ENCODE data around the gene FER.
"Not testable (repeated sequence)": the region's sequence is repeated elsewhere in the genome, so short reads cannot be mapped to it uniquely, and the experiment has no call there.

Gene FER

DNA sequence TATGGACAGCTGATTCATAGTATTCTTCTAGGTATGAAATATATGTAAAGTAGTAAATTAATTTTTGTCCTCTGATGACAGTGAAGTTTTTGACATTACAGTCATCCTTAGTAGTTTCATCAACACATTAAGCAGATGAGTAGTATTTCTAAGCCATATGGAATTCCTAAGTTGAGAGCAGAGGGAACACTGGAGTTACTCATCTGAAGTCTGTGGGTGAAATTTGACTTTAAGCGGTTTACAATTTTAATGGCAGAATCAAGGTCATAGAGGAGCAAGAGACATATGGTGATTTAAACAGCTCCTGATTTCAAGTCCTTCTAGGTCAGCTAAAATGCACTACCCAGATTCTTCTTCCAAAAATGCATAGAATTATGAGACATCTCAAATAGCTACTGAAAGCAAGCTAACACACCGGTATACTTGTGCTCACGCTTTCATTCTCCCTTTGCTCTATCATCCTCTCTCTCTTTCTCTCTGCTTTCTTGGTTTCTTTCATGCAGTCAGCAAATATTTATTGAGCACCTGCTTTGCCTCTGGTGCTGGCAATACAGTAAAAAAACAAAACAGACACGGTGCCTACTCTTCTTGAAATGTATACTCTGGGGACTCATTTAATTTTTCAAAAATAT, 235.9 kb downstream of the FER start:
- no peak for DNase-seq

- DNase-seq = no peak
Observed at GRCh38 chr5:108989761-108990392, 242.2 kb downstream of the FER start.

DNA sequence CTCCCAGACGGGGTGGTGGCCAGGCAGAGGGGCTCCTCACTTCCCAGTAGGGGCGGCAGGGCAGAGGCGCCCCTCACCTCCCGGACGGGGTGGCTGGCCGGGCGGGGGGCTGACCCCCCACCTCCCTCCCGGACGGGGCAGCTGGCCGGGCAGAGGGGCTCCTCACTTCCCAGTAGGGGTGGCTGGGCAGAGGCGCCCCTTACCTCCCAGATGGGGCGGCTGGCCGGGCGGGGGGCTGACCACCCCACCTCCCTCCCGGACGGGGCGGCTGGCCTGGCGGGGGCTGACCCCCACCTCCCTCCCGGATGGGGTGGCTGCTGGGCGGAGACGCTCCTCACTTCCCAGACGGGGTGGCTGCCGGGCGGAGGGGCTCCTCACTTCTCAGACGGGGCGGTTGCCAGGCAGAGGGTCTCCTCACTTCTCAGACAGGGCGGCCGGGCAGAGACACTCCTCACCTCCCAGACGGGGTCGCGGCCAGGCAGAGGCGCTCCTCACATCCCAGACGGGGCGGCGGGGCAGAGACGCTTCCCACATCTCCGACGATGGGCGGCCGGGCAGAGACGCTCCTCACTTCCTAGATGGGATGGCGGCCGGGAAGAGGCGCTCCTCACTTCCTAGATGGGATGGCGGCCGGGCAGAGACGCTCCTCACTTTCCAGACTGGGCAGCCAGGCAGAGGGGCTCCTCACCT, 244.8 kb downstream of the FER start:
- DNase-seq = not testable (repeated sequence)

- DNase-seq = not testable (repeated sequence)
Observed at GRCh38 chr5:108993440-108993839, 245.7 kb downstream of the FER start.

DNA sequence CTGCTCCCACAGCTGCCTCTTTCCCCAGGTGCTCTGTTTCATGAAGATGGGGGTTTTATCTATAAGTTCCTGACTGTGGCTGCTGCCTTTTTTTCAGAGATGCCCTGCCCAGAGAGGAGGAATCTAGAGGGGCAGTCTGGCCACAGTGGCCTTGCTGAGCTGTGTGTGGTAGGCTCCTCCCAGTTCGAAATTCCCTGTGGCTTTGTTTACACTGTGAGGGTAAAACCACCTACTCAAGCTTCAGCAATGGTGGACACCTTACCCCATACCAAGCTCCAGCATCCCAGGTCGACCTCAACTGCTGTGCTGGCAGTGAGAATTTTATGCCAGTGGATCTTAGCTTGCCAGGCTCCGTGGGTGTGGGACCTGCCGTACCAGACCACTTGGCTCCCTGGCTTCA, 250.0 kb downstream of the FER start:
- no peak for DNase-seq

- DNase-seq = no peak
Observed at GRCh38 chr5:108998216-108998615, 250.5 kb downstream of the FER start.

- no peak for DNase-seq
Observed at GRCh38 chr5:109003928-109004327, 256.2 kb downstream of the FER start.

GRCh38 chr5:109005297-109006009, 257.8 kb downstream of the FER start:
- no peak for DNase-seq

- no peak for DNase-seq
Observed at GRCh38 chr5:109006129-109006528, 258.4 kb downstream of the FER start.

DNA sequence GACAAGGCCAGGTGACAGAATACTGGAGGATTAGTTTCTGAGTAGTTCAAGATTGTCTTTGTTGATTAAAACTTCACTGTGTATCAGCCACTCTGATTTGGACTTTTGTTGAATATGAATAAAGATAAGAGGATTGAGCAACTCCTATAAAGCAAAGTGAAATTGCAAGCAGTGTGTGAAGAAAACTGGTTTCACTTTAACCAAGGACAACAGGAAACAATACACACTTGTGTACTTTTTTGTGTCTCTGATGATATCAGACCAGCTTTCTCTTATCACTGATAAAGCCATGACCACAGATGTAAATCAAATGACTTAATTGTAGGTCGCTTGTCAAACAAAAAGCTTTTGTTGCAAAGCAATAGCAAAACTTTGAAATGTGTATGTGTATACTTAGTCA, 268.6 kb downstream of the FER start:
- peak; percentile 12 for DNase-seq

GRCh38 chr5:109022056-109022455, 274.4 kb downstream of the FER start:
- DNase-seq = no peak

- not testable (repeated sequence) for DNase-seq
Observed at GRCh38 chr5:109025729-109026128, 278.0 kb downstream of the FER start.

- no peak for DNase-seq
Observed at GRCh38 chr5:109027983-109028607, 280.4 kb downstream of the FER start.

DNA sequence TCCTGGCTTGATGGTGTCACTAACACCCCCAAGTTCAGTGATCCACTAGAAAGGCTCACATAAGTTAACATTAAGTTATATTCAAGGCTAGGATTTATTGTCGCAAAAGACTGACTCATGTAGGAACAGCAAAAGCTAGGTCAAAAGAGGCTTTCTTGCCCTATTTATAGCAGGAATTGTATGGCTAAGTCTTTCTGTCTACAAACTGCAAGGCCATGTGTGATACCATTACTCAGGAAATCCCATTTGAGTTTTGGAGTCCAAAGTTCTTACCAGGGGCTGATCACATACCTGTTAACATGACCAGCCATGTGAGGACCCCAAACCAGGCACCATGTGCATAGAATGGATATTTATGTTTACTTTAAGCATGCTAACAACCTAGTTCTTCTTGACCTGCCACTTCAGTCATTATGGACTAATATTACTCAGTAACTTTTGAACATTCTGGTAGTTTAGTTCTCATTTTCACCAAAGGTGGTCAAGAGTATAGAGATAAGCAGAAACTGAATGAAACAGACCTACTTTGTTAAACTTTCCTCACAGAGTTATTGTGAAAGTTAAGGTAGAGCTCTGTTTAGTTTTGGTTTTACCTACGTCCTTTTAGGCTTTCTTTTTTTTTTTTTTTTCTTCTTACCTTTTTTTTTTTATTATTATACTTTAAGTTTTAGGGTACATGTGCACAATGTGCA, 281.1 kb downstream of the FER start:
- DNase-seq = no peak

GRCh38 chr5:109029847-109030246, 282.1 kb downstream of the FER start:
- DNase-seq = no peak

DNA sequence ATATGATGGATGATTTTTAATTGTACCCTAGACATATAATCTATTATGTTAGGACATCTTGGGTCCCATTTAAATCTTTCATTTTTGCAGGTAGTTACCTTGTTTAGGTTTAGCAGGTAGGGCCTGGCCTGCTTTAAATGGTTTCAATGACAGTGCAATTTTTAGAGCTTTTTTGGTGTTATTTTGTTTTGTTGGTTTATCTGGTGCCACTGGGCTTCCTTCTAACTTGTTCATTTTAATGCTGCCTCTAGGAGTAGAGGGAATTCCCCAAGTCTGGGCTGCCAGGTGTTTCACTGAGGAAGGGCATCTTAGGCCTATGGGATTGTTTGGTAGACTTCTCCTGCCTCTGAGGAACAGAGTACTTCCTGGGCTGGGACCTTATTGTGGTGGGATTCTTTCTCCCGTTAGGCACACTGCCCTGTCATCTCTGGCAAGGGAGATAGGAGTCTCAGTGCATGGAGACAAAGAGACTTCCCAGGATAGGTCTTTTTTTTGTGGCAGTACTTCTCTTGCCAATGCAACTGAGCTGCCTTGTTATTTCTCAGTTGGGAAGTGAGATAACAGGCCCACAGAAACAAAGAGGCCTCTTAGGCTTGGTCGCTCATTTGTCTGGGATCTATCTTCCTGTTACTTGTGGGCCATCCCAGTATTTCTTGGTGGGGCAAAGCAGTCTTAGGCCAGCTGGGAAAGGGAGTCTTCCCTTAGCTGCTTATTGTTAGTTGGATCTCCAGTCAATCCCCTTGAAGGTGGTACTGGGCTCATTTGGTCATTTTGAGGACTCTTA, 282.9 kb downstream of the FER start:
- DNase-seq = no peak

- DNase-seq = no peak
Observed at GRCh38 chr5:109034306-109034705, 286.6 kb downstream of the FER start.

GRCh38 chr5:109035436-109035835, 287.7 kb downstream of the FER start:
- DNase-seq = no peak

DNA sequence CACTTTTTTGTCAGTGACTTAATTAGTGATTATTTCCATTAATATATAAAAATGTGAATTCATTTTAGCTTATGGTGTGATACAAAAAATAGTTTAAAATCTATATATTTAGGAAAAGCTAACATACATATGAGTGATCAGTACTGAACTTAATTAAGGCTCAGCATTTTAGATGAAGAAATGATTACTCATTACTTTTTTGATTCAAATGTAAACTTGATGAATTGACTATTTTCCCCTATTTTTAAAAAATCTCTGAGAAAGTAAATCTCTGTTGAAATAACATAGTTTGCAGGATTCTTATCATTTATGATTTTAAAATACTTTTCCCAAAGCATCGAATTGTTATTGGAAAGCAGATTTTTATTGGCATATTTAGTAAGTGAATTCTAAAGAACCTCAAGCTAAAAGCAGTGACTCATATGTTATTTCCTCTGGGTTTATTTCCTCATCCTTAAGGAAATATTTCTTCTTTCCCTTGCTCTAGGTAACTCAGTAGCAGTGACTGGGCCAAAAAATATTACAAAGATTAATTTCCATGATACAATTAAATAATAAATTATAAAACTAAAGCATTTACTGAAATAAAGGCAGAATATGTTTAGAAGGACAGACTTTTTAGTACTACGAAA, 290.6 kb downstream of the FER start:
- no peak for DNase-seq

GRCh38 chr5:109041317-109041716, 293.6 kb downstream of the FER start:
- DNase-seq = no peak

DNA sequence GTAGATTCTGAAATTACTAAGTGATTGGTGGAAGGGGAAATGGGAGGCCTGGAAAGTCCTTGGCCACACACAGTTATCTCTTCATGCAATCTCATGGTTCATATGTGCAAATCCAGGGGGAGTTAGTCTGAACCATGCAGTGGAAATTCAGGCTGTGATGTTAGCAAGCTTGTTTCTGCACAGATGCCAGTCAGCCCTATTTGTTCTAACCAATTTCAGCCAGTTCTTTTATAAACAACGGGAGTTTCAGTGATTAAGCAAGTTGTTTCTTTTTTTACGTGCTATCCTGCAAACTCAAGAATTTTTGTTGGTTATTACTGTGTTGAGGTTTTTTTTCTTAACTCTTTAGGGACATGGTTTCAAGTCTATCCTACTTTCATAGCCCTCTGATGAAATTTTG, 298.0 kb downstream of the FER start:
- DNase-seq = no peak

Data from NCI-H1048 (cell line).